H1 (cell line): ENCODE measurements around the gene FBN1. TPM values are rescaled to one million over a fixed set of nuclear protein-coding genes. Genes with fewer than 3 reads are reported as not detected.

Experiments used
- CTCF ChIA-PET: fragments of 300-600 bp; sonication (Branson Sonifier 250); formaldehyde crosslinking; loops from one replicate; lab custom pipeline; 2021; ENCODE audit not compliant: partially characterized antibody; lab: Charles Lee
- POLR2A ChIA-PET: fragments of 300-600 bp; sonication (Branson Sonifier 250); formaldehyde crosslinking; loops from one replicate; lab custom pipeline; 2021; ENCODE audit warnings: inconsistent platforms; ENCODE audit not compliant: partially characterized antibody; lab: Charles Lee
- DNase-seq, 2 experiments: peaks; one replicate each; pipeline versions ENCODE4 v3.0.0 to v3.0.0-alpha.2; 2010 to 2022; ENCODE audit warnings: low spot score in 2 of 2, low read depth in 1 of 2, mixed read lengths in 1 of 2
- FAIRE-seq: peaks from 2 replicates; lab custom pipeline; 2011; peaks lifted over from hg19 to GRCh38; lab: Jason Lieb, UNC
- H2AFZ ChIP-seq: 2 replicates; pipeline ENCODE4 v1.8.1; 2012; ENCODE audit warnings: low read length, inconsistent platforms
- H2AK5ac ChIP-seq: 2 replicates; pipeline ENCODE4 v1.6.1; 2013; ENCODE audit warnings: low read depth, low read length
- H2BK120ac ChIP-seq: replicated peaks from 2 replicates; pipeline ENCODE3; 2013; ENCODE audit warnings: low read depth, low read length, inconsistent platforms
- H2BK12ac ChIP-seq: 2 replicates; pipeline ENCODE4 v1.6.1; 2013; ENCODE audit warnings: low read depth, low read length
- H2BK15ac ChIP-seq: 2 replicates; pipeline ENCODE4 v1.6.1; 2013; ENCODE audit warnings: low read length
- H2BK20ac ChIP-seq: 2 replicates; pipeline ENCODE4 v1.6.1; 2013; ENCODE audit warnings: low read length
- H2BK5ac ChIP-seq: 2 replicates; pipeline ENCODE4 v1.6.1; 2013; ENCODE audit warnings: low read depth, low read length
- H3K14ac ChIP-seq: 2 replicates; pipeline ENCODE4 v1.6.1; 2013; ENCODE audit warnings: inconsistent platforms; ENCODE audit not compliant: insufficient read length
- H3K18ac ChIP-seq: 2 replicates; pipeline ENCODE4 v1.6.1; 2013; ENCODE audit warnings: low read length; ENCODE audit errors: extremely low read depth
- H3K23ac ChIP-seq: 2 replicates; pipeline ENCODE4 v1.6.1; 2013; ENCODE audit warnings: inconsistent platforms; ENCODE audit not compliant: insufficient read length
- H3K23me2 ChIP-seq: 2 replicates; pipeline ENCODE4 v1.6.1; 2013; ENCODE audit warnings: low read depth, low read length
- H3K27ac ChIP-seq: 2 replicates; pipeline ENCODE4 v1.6.1; 2011; ENCODE audit warnings: low read depth, low read length, inconsistent platforms
- H3K27me3 ChIP-seq, 4 experiments: replicated peaks in 1 of 4; 1 replicate in 1 of 4; 2 replicates in 3 of 4; pipeline versions ENCODE4 v1.6.1 to v1.8.1; 2011 to 2013; ENCODE audit warnings: low read length in 3 of 4, mild to moderate bottlenecking in 3 of 4, inconsistent platforms in 2 of 4, mixed read lengths in 2 of 4, moderate library complexity in 1 of 4; ENCODE audit not compliant: control insufficient read depth in 3 of 4, insufficient read depth in 3 of 4; ENCODE audit errors: extremely low read depth in 1 of 4
- H3K36me3 ChIP-seq, 4 experiments: 2 replicates each; pipeline versions ENCODE4 v1.6.1 to v1.8.1; 2011 to 2013; ENCODE audit warnings: mild to moderate bottlenecking in 4 of 4, low read length in 3 of 4, moderate library complexity in 2 of 4, control low read depth in 1 of 4, inconsistent platforms in 1 of 4; ENCODE audit not compliant: insufficient read depth in 4 of 4, control insufficient read depth in 2 of 4
- H3K4ac ChIP-seq: replicated peaks from 2 replicates; pipeline ENCODE3; 2013; ENCODE audit warnings: low read length, low read depth, mixed read lengths, inconsistent platforms; ENCODE audit not compliant: insufficient read length
- H3K4me1 ChIP-seq, 4 experiments: replicated peaks in 1 of 4; 1 replicate in 1 of 4; 2 replicates in 3 of 4; pipeline versions ENCODE4 v1.6.1 to v1.8.1; 2011 to 2013; ENCODE audit warnings: low read length in 3 of 4, inconsistent platforms in 2 of 4, mixed read lengths in 1 of 4; ENCODE audit not compliant: insufficient read depth in 4 of 4, control insufficient read depth in 3 of 4
- H3K4me2 ChIP-seq, 2 experiments: 2 replicates each; pipeline versions ENCODE4 v1.6.1 to v1.8.1; 2011 to 2013; ENCODE audit warnings: low read depth in 2 of 2, low read length in 2 of 2, control low read depth in 1 of 2, inconsistent platforms in 1 of 2, mild to moderate bottlenecking in 1 of 2; ENCODE audit not compliant: insufficient read depth in 1 of 2
- H3K4me3 ChIP-seq, 4 experiments: fragments of 200-600, 300-600 bp in 1 of 4; sonication (generic), shearing (Covaris generic), sonication (Bioruptor Twin) in 1 of 4; 2 replicates each; pipeline versions ENCODE4 v1.5.1 to v1.8.1; 2011 to 2016; ENCODE audit warnings: low read length in 4 of 4, low read depth in 3 of 4, control low read depth in 2 of 4, inconsistent platforms in 2 of 4, mild to moderate bottlenecking in 2 of 4, mixed read lengths in 1 of 4, moderate library complexity in 1 of 4; ENCODE audit not compliant: insufficient read depth in 2 of 4; ENCODE audit errors: extremely low read depth in 1 of 4
- H3K56ac ChIP-seq: replicated peaks from 2 replicates; pipeline ENCODE3; 2013; ENCODE audit warnings: low read depth, mild to moderate bottlenecking, mixed read lengths, low read length, inconsistent platforms; ENCODE audit not compliant: insufficient read length
- H3K79me1 ChIP-seq: 2 replicates; pipeline ENCODE4 v1.6.1; 2013; ENCODE audit warnings: low read depth, low read length, control low read depth
- H3K79me2 ChIP-seq, 2 experiments: 2 replicates each; pipeline versions ENCODE4 v1.6.1 to v1.8.1; 2012 to 2013; ENCODE audit warnings: low read length in 2 of 2, mild to moderate bottlenecking in 2 of 2, inconsistent platforms in 1 of 2; ENCODE audit not compliant: insufficient read depth in 2 of 2, control insufficient read depth in 1 of 2
- H3K9ac ChIP-seq, 4 experiments: replicated peaks in 1 of 4; 1 replicate in 1 of 4; 2 replicates in 3 of 4; pipeline versions ENCODE4 v1.6.1 to v1.8.1; 2011 to 2013; ENCODE audit warnings: low read depth in 3 of 4, low read length in 3 of 4, control low read depth in 2 of 4, mild to moderate bottlenecking in 2 of 4, moderate library complexity in 2 of 4, inconsistent platforms in 1 of 4; ENCODE audit errors: extremely low read depth in 1 of 4
- H3K9me3 ChIP-seq, 2 experiments: 2 replicates each; pipeline versions ENCODE4 v1.6.1 to v1.8.1; 2012 to 2013; ENCODE audit warnings: mild to moderate bottlenecking in 2 of 2, moderate library complexity in 2 of 2, control low read depth in 1 of 2, inconsistent platforms in 1 of 2, low read depth in 1 of 2, low read length in 1 of 2, mixed read lengths in 1 of 2; ENCODE audit not compliant: insufficient read depth in 2 of 2
- H4K20me1 ChIP-seq, 2 experiments: replicated peaks in 1 of 2; 2 replicates each; pipeline versions ENCODE3 to v1.8.1; 2011 to 2013; ENCODE audit warnings: inconsistent platforms in 2 of 2, low read length in 2 of 2, mild to moderate bottlenecking in 1 of 2; ENCODE audit not compliant: insufficient read depth in 2 of 2, control insufficient read depth in 1 of 2
- H4K5ac ChIP-seq: 2 replicates; pipeline ENCODE4 v1.6.1; 2013; ENCODE audit warnings: low read length, low read depth, mixed read lengths, inconsistent platforms; ENCODE audit not compliant: insufficient read length
- H4K8ac ChIP-seq: 2 replicates; pipeline ENCODE4 v1.8.0; 2013; ENCODE audit warnings: mild to moderate bottlenecking, moderate library complexity, low read length, inconsistent platforms; ENCODE audit not compliant: insufficient read depth; ENCODE audit errors: extremely low read depth
- H4K91ac ChIP-seq: replicated peaks from 2 replicates; pipeline ENCODE3; 2013; ENCODE audit warnings: low read length, mixed read lengths, inconsistent platforms; ENCODE audit not compliant: insufficient read length
- BACH1 ChIP-seq: IDR thresholded peaks from 2 replicates; pipeline ENCODE4 v1.6.1; 2012; ENCODE audit warnings: low read length, improper control_type of control experiment
- CBX5 ChIP-seq: fragments of 300-800, 300-1000 bp; sonication (generic); IDR thresholded peaks from 2 replicates; pipeline ENCODE4 v1.7.1; 2016; ENCODE audit warnings: antibody characterized with exemption, low read length, low read depth
- CHD1 ChIP-seq: IDR thresholded peaks from 2 replicates; pipeline ENCODE4 v1.6.1; 2012; ENCODE audit warnings: low read depth, low read length, improper control_type of control experiment
- EZH2 ChIP-seq: fragments of 200-600 bp; sonication (generic); IDR thresholded peaks from 2 replicates; pipeline ENCODE4 v1.7.1; 2012; ENCODE audit warnings: low read depth, mild to moderate bottlenecking, moderate library complexity, low read length, inconsistent platforms; ENCODE audit not compliant: severe bottlenecking
- FOSL1 ChIP-seq: IDR thresholded peaks from 2 replicates; pipeline ENCODE4 v1.6.1; 2011; ENCODE audit warnings: mild to moderate bottlenecking, low read depth, low read length, moderate library complexity; ENCODE audit not compliant: insufficient read depth
- GABPA ChIP-seq: IDR thresholded peaks from 2 replicates; pipeline ENCODE4 v1.6.1; 2011; ENCODE audit warnings: mild to moderate bottlenecking, low read length, moderate library complexity, borderline replicate concordance; ENCODE audit not compliant: insufficient read depth
- GTF2F1 ChIP-seq: IDR thresholded peaks from 2 replicates; pipeline ENCODE4 v1.6.1; 2012; ENCODE audit warnings: low read depth, low read length, improper control_type of control experiment, borderline replicate concordance
- HDAC2 ChIP-seq, 2 experiments: fragments of 300-600 bp in 1 of 2; sonication (generic) in 1 of 2; IDR thresholded peaks; 2 replicates each; pipeline ENCODE4 v1.6.1; 2011 to 2012; ENCODE audit warnings: low read depth in 2 of 2, low read length in 2 of 2, mild to moderate bottlenecking in 2 of 2, moderate library complexity in 2 of 2, borderline replicate concordance in 1 of 2, inconsistent platforms in 1 of 2
- KDM4A ChIP-seq: IDR thresholded peaks from one replicate; pipeline ENCODE4 v1.7.1; 2012; ENCODE audit warnings: low read depth, mild to moderate bottlenecking, moderate library complexity, low read length, inconsistent platforms; ENCODE audit not compliant: severe bottlenecking
- POLR2AphosphoS5 ChIP-seq: IDR thresholded peaks from 2 replicates; pipeline ENCODE4 v1.6.1; 2011; ENCODE audit warnings: low read depth, low read length
- RBBP5 ChIP-seq: IDR thresholded peaks from 2 replicates; pipeline ENCODE4 v1.7.1; 2012; ENCODE audit warnings: low read depth, mild to moderate bottlenecking, inconsistent platforms, low read length, moderate library complexity, borderline replicate concordance
- SP4 ChIP-seq: IDR thresholded peaks from 2 replicates; pipeline ENCODE4 v1.6.1; 2012; ENCODE audit warnings: low read length, inconsistent platforms
- SRF ChIP-seq: IDR thresholded peaks from 2 replicates; pipeline ENCODE4 v1.6.1; 2011; ENCODE audit warnings: mild to moderate bottlenecking, low read depth, low read length, moderate library complexity
- SUZ12 ChIP-seq: fragments of 200-600 bp; sonication (generic); IDR thresholded peaks from 2 replicates; pipeline ENCODE4 v1.6.1; 2012; ENCODE audit warnings: mild to moderate bottlenecking, inconsistent platforms, low read length, moderate library complexity, mixed read lengths
- WGBS, 2 experiments: shearing (Covaris generic) in 1 of 2; methylation state at CpG; one replicate each; pipeline versions ENCODE4 v1.1.6 to v1.1.7; 2013 to 2015; ENCODE audit warnings: low lambda C conversion rate in 2 of 2, mixed read lengths in 2 of 2, inconsistent platforms in 1 of 2, low coverage in 1 of 2, missing lambda C conversion rate in 1 of 2; ENCODE audit not compliant: insufficient replicate concordance in 2 of 2, insufficient coverage in 1 of 2, insufficient read length in 1 of 2; ENCODE audit errors: extremely low coverage in 1 of 2, missing lambda C conversion rate in 1 of 2; 5-methylcytosine and 5-hydroxymethylcytosine counted together
- polyA plus RNA-seq, 7 experiments: library from polyadenylated mRNA; depleted of rRNA in 3 of 7; stranded (reverse) in 5 of 7; unstranded in 2 of 7; fragments of >200 nt in 5 of 7; fragments of 200-250 nt in 2 of 7; gene quantifications; 1 replicate in 5 of 7; 2 replicates in 1 of 7; 4 replicates in 1 of 7; pipeline versions ENCODE4 v1.2.1 to v1.2.3, GENCODE V29; 2011 to 2013; ENCODE audit warnings: missing spikeins in 2 of 7, mixed read lengths in 2 of 7
- total RNA-seq: library from RNA; stranded (reverse); fragmentation: NEBNext Ultra II Directional; extraction: Animal tissue kit (Norgen Biotek cat#: 25700); gene quantifications from 2 replicates; pipeline ENCODE4 v1.2.1, GENCODE V29; 2021

Gene FBN1
- total and polyA plus RNA-seq, 2 of the 8 experiments (the other 6 are each of a cell fraction or from before 2014, with no cell fraction given), result 3.0 to 4.0 TPM

DNA sequence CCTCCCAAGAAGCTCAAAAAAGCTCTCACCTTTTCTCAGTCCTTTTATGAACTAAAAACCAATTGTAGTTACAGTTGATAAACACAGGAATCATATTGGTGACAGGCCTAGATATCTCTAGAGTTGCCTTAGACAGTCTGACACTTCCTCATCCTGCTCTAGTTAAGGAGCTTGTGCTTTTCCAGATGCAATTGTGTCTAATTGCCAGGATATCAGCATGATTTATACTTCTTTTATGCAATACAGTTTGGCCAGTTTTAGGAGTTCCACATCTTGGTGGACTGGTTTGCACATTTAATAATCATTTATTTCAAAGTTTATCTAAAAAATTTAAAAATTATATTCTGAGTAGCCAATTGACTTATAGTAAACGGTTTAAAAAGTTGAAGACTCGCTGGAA is 218.6 kb downstream of the FBN1 start:
- H2AFZ ChIP-seq, result no peak overlapping the region
- ChIA-PET CTCF (interaction anchor here (1.1 to 3.2 kb wide), 5 partner anchors 10 to 24 kb away, joined by 3 to 14 read pairs (median 4); no protein-coding TSS in a partner anchor), POLR2A (no interaction called here)
- no peaks in the 10 kb centered on the region for H3K9me3 ChIP-seq
- H2BK12ac ChIP-seq, result no peak overlapping the region
- no peak overlapping the region for H4K91ac ChIP-seq
- H2AK5ac ChIP-seq, result no peak overlapping the region
- H3K4me1 ChIP-seq, result peaks cover 0 to 1% (median under 1%) of the 10 kb centered on the region in 4 experiments; a peak in 3 of 7 replicates
- no peaks in the 10 kb centered on the region for H3K23me2 ChIP-seq
- WGBS, 2 experiments, result 60% methylated on average over 2 of the region's 2 CpGs; no CpG with 5 or more reads in 1 of the 2 experiments
- H3K18ac ChIP-seq, result no peak overlapping the region
- no peaks in the 10 kb centered on the region for H3K27me3 ChIP-seq
- H3K9ac ChIP-seq, result no peak overlapping the region
- no peak overlapping the region for H3K23ac ChIP-seq
- H4K5ac ChIP-seq, result no peak overlapping the region
- H2BK120ac ChIP-seq, result no peak overlapping the region
- no peaks in the 10 kb centered on the region for H3K36me3 ChIP-seq
- H3K79me2 ChIP-seq, result no peaks in the 10 kb centered on the region
- H3K4ac ChIP-seq, result no peak overlapping the region
- H4K20me1 ChIP-seq, result no peaks in the 10 kb centered on the region
- no peak overlapping the region for H3K4me2 ChIP-seq
- no peak overlapping the region for H2BK15ac ChIP-seq
- H2BK20ac ChIP-seq, result no peak overlapping the region
- no peak for DNase-seq
- no peak overlapping the region for H3K56ac ChIP-seq
- H3K79me1 ChIP-seq, result no peaks in the 10 kb centered on the region
- no peak for FAIRE-seq
- no peak overlapping the region for H2BK5ac ChIP-seq
- no peak overlapping the region for H4K8ac ChIP-seq
- H3K14ac ChIP-seq, result no peak overlapping the region
- no peak overlapping the region for H3K4me3 ChIP-seq
- H3K27ac ChIP-seq, result no peak overlapping the region
- TF ChIP-seq HDAC2 (IDR thresholded peaks at IDR 0.05; ENCODE audit: borderline replicate concordance in 1 of 2, low read depth in 2 of 2, low read length in 2 of 2), result no peak
- TF ChIP-seq BACH1, result no peak
- TF ChIP-seq SUZ12, result no peak
- TF ChIP-seq FOSL1, result no peak
- no peak for TF ChIP-seq CHD1
- TF ChIP-seq EZH2, result no peak
- no peak for TF ChIP-seq POLR2AphosphoS5
- no peak for TF ChIP-seq CBX5
- TF ChIP-seq RBBP5, result no peak
- no peak for TF ChIP-seq SP4
- TF ChIP-seq GTF2F1, result no peak
- TF ChIP-seq SRF, result no peak
- no peak for TF ChIP-seq KDM4A
- no peak for TF ChIP-seq GABPA
